NK-92 (cell line): ENCODE results near the gene LAG3.

Experiments used
- DNase-seq: peaks from one replicate; lab custom pipeline; 2025; ENCODE audit not compliant: unreplicated experiment; lab: John Stamatoyannopoulos, UW

LAG3 gene

DNA sequence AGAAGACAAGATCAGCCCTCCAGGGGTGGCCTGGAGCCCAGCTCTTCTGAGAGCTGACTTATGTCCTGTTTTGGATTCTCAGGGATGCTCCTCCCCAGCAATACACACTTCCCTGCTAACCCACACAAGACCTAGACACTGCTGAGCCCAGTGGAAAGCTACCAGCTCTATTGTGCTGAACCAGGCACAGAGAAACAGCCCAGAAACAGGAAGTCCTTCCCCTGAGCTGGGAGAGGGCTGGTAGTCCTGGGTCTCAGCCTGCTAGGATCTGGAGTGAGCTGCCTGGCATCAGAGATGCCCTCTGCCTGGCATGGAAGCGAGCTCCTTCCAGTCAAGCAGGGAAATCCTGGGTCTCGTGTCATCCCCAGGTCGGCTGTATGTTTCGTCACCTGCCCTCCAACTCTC is 1.2 kb upstream of the LAG3 start:
- DNase-seq: no peak

DNA sequence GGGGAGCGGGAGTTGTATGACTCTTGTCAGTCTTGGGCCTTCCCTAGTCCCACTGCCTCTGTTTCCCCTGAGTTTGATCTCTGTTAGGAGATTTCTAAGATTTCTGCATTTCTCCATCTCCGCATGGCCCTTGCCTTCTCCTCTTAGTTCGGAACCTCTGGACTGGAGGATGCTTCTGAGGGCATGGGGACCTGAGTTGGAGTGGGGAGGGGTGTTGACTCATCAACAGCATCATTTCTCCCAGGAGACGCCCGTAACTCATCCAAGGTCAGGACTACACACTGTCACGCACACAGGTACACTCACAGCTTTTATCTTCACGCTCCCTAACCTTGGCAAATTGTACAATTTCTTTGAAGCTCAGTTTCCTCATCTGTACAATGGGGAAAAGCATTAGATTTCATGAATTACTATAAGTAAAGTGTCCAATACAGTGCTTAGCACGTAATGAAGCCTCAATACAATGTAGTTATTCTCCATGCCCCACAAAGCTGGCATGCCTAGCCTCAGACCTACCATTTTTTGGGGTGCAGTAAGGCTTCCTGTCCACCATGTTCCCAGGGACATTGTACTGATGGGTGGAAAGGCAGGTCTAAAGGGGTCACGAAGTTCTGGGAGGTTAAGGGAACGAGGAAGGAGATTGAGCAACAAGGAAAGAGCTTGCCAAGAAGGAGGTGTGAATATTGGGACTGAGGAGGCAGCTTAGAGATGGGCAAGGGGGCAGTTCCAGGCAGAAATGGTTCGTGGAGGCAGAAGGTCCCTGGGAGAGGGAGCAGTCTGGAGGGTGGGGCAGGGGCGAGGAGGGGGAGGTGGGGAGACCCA is 600 bp upstream of the LAG3 start:
- no peak for DNase-seq

DNA sequence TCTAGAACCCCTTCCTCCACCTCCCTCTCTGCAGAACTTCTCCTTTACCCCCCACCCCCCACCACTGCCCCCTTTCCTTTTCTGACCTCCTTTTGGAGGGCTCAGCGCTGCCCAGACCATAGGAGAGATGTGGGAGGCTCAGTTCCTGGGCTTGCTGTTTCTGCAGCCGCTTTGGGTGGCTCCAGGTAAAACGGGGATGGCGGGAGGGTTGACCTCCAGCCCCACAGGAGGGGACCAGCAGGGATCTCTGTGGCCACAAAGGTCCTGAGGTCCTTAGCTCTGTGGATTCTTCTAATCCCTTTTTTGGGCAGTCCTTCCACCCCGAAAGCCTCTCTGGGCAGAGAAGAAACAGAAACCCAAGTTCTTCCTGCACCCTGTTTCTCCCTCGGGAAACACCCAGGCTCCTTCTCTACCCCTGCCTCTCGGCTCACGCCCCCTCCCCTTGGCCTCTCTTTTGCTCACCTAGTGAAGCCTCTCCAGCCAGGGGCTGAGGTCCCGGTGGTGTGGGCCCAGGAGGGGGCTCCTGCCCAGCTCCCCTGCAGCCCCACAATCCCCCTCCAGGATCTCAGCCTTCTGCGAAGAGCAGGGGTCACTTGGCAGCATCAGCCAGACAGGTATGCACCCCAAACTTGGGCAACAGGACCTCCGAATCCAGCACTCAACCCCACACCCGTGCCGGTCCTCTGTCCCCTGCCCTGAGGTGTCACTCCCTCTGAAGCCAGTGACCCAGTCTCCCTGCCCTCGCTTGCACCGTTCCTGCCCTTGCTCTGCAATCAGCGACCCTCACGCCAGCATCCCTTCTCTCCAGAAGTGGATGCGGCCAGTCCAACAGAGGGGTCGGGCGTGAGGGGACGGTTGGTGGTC is 638 bp downstream of the LAG3 start:
- no peak for DNase-seq

DNA sequence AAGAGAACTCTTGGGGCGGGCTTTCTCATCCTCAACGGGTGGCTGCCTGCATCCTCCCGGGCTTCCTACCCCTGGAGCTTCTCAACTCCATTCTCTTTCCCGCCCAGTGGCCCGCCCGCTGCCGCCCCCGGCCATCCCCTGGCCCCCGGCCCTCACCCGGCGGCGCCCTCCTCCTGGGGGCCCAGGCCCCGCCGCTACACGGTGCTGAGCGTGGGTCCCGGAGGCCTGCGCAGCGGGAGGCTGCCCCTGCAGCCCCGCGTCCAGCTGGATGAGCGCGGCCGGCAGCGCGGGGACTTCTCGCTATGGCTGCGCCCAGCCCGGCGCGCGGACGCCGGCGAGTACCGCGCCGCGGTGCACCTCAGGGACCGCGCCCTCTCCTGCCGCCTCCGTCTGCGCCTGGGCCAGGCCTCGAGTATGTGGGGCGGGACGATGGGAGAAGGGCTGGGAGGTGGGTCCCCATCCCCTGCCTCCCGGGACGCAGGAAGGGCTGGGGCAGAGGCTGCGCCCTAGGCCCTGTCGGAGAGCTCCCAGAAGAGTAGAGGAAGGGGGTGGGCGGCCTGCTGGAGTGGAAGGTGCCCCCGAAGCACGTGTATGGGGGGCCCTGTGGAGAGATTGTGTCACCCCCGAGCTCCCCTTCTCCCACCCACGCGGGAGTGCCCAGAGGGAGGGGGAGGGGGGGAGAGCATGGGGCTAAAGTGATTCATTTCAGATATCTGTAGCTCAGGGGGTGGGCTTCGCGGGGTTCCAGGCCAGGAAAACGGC is 1.5 kb downstream of the LAG3 start:
- no peak for DNase-seq

DNA sequence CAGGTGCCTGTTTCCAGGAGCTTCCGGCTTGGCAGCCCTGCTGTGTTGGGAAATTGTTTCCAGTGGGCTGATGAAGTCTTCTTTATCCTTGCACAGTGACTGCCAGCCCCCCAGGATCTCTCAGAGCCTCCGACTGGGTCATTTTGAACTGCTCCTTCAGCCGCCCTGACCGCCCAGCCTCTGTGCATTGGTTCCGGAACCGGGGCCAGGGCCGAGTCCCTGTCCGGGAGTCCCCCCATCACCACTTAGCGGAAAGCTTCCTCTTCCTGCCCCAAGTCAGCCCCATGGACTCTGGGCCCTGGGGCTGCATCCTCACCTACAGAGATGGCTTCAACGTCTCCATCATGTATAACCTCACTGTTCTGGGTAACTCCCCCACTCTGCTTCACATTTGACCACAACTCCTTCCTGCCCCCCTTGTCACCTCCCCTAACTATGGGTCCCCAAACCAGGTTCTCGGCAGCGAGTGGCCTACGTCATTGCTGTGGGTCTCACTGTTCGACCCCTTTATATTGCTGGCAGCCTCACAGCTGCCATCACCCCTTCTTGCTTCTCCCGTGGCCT is 2.3 kb downstream of the LAG3 start:
- no peak for DNase-seq

DNA sequence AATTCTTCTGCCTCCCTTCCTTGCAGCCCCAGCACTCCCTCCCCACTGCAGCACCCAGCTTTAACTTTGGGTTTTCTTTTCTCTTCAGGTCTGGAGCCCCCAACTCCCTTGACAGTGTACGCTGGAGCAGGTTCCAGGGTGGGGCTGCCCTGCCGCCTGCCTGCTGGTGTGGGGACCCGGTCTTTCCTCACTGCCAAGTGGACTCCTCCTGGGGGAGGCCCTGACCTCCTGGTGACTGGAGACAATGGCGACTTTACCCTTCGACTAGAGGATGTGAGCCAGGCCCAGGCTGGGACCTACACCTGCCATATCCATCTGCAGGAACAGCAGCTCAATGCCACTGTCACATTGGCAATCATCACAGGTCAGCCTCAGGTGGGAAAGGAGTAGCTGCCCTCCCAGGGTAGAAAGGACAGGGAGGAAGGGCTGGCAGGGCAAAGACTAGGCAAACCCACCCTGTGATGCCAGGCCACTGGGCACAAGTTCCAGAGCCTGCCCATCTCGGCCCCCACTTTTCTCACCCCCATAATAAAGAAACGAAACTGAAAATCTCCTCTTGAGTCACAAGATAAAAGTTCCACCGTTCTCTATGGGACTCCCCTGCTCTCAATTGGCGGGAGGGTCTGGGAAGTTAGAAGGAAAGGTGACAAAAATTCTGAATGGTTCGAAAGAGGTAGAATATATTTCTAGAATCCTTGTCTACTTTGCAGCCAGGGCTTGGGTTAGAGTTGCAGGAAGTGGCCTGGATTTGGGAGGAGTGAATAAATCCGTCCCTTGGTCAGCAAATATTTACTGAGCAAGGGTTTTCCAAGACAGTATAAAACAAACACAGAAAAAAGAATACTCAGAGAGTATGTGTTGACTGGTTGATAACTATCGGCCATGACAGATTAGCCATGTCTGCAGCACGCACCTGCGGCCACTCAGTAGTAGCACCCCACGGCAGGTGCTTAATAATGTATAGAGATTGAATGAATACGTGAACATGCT is 3.2 kb downstream of the LAG3 start:
- no peak for DNase-seq

DNA sequence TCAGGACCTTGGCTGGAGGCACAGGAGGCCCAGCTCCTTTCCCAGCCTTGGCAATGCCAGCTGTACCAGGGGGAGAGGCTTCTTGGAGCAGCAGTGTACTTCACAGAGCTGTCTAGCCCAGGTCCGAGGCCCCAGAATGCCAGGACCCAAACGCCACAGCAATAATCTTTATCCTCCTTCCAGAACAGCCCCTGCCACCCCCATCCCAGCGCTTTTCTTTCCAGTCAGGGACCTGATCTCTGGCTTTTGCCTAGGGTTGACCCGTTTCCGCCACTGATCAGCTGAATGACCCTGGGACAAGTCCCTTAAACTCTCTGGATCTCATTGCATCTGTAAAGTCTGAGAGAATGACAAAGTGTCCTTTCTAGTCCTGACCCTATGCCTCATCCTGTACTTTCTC is 5.1 kb downstream of the LAG3 start:
- no peak for DNase-seq

DNA sequence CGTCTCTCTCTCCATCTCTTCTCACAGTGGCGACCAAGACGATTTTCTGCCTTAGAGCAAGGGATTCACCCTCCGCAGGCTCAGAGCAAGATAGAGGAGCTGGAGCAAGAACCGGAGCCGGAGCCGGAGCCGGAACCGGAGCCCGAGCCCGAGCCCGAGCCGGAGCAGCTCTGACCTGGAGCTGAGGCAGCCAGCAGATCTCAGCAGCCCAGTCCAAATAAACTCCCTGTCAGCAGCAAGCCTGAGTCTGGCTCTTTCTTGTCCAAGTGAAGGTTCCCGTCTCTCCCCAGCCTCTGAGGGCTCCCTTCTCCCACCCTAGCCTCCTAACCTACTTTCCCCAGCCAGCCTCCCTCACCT is 5.9 kb downstream of the LAG3 start:
- DNase-seq: no peak

DNA sequence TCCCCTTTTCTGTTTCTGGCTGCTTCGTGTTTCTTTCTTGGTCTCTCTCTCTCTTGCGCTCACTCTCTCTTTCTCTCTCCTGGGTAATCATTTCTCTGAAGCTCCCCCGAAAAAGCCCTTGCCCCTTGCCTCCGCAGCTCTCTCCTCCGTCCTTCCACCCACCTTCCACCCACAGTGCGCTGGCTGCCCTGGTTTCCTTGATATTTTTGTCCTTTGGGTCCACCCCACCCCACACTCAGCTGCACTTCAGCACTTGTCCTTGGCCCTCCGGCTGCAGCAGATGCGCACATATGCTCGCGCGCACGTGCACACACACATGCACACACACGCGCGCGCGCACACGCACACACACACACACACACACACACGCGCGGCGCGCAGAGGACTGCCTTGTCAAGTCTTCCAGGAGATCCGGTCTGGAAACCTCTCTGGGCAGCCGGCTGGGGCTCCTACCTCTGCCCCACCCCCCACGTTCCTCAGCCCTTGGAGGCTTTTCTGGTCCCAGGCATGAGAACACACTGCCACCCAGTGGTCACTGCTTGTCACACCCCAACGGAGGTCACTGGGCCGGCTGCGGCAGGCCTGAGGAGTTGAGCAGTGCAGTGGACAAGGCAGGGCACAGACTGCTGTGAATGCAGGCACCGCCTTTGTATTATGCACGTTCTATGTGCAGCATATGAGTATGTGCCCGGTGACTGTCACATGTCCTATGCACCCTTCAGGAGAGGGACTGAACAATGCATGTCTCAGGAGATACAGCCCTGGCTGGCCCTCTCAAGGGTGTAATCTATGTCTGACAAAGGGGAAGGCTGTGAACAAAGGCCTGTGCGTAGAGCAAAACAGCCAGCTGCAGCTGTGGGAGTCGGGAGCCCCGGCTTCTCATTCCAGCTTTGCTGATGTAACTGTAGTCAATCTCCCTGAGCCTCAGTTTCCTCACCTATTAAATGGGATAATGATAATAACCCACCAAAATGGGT is 6.5 kb downstream of the LAG3 start:
- peak; percentile 18 for DNase-seq

DNA sequence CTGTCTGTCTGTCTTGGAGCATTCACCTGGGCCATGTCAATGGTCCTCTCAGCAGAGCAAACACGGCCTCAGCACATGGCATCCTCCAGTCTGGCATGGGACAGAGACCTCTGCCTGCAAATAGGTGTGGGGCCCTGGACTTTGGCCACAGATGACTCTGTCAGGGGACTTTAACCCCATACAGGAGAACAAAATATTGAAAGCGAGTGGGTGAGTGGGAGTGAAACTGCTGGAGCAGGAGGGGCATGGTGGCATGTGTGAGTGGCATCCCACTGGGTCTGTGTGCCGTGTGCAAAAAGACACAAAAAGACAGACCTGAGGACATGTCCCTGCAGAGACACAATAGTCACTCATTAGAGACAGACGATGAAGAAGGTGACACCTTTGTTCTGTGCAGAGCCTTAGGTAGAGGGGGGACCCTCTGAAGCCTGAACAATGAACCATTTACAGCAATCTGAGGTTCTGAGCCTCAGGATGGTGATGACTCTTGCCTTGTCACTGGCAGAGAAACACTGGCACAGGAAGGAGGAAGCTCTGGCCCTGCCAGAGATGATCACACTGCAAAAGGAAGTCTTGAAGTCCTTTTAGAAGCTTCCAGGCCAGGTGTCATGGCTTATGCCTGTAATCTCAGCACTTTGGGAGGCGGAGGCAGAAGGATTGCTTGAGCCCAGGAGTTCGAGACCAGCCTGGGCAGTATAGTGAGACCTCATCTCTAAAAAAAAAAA is 7.5 kb downstream of the LAG3 start:
- no peak for DNase-seq

DNA sequence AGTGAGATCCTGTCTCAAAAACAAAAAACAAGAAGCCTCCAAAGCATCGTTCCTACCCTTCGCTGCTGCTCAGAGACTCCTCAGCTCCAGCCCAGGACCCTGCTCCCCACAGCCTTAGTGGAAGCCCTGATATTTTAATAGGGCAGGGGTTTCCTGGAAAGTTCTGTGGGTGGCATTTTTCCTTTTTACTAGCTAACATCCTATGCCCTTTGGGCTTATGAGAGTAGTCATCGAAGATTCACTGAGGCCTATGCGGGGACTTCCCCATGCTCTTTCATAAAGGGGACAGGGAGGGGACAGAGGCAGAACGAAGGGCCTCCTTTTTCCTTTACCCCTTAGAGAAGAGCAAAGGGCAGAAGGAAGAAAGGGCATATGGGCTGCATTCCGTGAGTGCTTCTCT is 8.3 kb downstream of the LAG3 start:
- DNase-seq: no peak

DNA sequence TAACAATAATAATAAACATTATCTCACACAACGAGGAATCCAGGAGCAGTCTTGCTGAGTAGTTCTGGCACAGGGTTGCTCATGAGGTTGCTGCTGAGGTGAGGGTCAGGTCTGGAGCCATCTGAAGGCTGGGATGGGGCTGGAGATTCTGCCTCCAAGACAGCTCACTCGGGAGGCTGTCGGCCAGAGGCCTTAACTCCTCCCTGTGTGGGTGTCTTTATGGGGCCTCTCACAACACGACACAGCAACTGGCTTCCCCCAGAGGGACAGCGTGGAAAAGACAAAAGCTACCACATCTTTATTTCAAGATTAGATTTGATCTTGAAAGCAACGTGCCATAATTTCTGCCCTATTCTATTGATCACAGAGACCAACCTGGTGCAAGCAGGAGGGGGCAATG is 9.8 kb downstream of the LAG3 start:
- DNase-seq: no peak

DNA sequence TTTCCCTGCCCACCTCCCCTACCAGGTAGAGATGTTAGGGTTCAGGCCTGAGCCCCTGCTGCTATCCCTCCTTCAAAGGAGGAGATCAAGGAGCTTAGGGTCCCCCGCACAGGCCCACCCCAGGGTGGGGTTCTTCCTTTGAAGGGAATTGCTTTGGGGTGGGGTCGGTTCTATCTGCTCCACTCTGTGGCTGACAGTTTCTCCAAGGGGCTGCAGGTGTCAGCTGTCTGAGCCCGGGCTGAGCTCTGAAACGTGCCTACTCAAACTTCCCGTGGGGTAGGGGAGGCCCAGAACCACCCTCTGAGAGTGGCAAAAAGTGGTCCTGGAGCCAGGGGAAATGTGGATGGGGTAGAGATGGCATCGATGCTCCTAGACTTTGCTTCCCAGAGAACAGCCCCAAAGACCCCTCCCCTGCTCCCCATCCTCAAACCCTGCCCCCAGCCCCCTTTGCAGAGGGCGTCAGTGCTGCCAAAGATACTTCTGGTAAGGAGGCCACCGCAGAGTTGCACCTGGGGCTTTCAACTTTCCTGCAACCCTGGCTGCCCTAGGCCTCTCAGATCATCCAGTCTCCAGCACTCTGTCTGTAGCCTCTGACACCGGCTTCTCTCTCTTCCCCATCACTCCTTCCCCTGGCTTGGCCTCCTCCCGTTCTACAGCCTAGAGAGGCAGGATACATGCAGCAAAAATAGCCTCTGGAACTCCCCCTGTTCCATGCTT is 10.7 kb downstream of the LAG3 start:
- DNase-seq: no peak

DNA sequence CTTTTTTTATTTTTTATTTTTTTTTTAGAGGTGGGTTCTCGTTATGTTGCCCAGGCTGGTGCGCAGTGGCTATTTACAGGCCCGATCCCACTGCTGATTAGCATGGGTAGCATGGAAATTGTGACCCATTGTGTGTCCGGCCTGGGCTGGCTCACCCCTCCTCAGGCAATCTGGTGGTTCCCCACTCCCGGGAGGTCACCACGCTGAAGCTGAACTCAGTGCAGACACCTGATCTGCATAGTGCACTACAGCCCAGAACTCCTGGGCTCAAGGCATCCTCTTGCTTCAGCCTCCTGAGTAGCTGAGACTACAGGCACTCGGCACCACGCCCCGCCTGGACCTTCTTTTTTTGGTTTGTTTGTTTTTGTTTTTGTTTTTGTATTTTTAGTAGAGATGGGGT is 11.5 kb downstream of the LAG3 start:
- DNase-seq: no peak

DNA sequence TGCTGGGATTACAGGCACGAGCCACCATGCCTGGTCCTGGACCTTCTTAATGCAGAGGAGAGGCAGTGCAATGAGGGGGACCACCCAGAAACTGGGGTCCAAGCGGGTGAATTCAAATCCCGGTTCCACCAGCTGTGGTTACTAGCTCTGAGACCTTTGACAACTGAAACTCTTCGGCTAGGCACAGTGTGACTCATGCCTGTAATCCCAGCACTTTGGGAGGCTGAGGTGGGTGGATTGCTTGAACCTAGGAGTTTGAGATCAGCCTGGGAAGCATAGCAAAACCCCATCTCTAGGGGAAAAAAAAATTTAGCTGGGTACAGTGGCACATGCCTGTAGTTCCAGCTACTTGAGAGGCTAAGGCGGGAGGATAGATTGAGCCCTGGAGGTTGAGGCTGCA is 12.0 kb downstream of the LAG3 start:
- no peak for DNase-seq

DNA sequence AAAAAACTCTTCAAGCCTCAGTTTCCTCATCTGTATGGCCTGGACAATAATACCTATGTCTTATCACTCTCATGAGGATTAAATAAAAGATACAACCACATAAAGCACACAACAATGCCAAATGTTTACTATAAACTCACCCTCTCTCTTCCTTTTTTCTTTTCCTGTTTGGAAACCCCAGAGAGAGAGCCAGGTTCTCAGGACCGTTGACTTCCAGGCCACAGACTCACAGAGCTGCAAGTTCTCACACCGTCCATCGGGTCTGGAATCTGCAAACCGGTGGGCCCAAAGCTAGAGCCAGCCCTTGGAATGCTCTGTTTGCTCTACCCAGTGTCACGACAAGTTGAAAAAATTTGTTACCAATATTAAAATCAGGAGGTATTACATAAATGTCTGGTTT is 12.4 kb downstream of the LAG3 start:
- no peak for DNase-seq

DNA sequence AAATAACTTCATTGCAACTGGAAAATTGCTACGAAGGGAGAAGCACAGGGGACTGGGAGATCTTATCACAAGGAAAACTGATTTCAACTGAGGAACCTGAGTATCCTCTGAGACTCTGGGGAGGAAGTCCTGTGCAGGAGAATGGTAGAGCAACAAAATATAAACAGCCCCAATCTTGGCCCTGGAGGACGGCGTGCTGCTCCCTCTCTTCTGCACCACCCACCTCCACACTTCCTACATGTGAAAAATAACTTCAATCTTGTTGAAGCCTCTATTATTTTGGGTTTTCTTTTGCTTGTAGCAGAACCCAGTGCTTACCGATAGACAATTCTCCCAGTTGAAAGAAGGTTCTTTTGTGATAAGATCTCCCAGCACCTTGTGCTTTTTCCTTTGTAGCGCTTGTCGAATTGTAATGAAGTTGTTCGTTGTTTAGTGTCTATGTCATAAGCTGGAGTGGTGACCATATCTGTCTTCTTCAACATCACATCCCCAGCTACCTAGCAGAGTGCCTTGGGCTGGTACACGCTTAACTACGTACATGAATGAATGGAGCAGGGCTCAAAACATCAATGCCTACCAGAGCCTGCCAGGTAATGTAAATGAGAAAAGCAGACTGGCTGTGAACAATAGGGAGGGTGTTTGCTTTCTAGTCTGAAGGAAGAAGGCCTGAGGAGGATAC is 14.2 kb downstream of the LAG3 start:
- DNase-seq: no peak
